Measurements from ENCODE around the gene AK5.
A peak's percentile ranks its signal among the peaks of the same experiment; 100 is the strongest.

AK5 gene

GRCh38 chr1:77275194-77275593, 6.6 kb upstream of the AK5 start:
- peaks cover 15% of the 10 kb centered on the region for H3K27me3 Mint-ChIP-seq (ENCODE audit: low read depth)
- peaks cover 8% of the 10 kb centered on the region for H3K4me1 Mint-ChIP-seq (ENCODE audit: low read depth)

DNA sequence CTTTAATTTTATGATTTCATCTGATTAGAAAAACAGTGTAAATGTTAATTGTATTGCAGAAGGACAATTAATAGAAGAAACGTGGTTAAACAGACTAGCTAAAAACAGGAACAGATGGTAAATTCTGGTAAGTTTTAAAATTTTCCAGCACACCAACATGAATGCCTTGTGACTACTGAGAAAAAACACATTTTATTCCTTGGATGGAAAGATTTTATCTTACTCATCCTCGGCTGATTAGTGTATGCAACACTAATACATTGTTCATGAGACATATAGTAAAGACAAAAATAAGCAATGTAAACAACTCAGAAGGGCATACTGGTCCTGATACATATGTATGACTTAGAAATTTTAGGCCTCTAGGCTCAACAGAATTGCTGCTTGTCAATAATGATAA, 4.9 kb upstream of the AK5 start:
- peaks cover 17% of the 10 kb centered on the region for H3K4me1 Mint-ChIP-seq (ENCODE audit: low read depth)
- H3K27me3 Mint-ChIP-seq (ENCODE audit: low read depth) = peaks cover 28% of the 10 kb centered on the region
- no peak overlapping the region for H3K27ac Mint-ChIP-seq
- H3K36me3 Mint-ChIP-seq (ENCODE audit: low read depth) = peaks cover 1% of the 10 kb centered on the region
- H3K4me3 Mint-ChIP-seq = no peak overlapping the region
- no peaks in the 10 kb centered on the region for H3K9me3 Mint-ChIP-seq
- no peak for DNase-seq (ENCODE audit: low spot score)

More at GRCh38 chr1:77275194-77275593, 6.6 kb upstream of the AK5 start:
- Mint-ChIP-seq H3K4me3 (no peak overlapping the region), H3K36me3 (ENCODE audit: low read depth) (peaks cover 1% of the 10 kb centered on the region), H3K27ac (no peak overlapping the region), H3K9me3 (no peaks in the 10 kb centered on the region)
- no peak for DNase-seq (ENCODE audit: low spot score)

GRCh38 chr1:77279929-77280328, 1.9 kb upstream of the AK5 start:
- Mint-ChIP-seq H3K36me3 (ENCODE audit: low read depth) (peaks cover 1% of the 10 kb centered on the region), H3K27ac (no peak overlapping the region), H3K27me3 (ENCODE audit: low read depth) (peaks cover 44% of the 10 kb centered on the region), H3K9me3 (no peaks in the 10 kb centered on the region), H3K4me1 (ENCODE audit: low read depth) (peaks cover 22% of the 10 kb centered on the region), H3K4me3 (peak overlapping the region; percentile 25)
- no peak for DNase-seq (ENCODE audit: low spot score)

- Mint-ChIP-seq H3K36me3 (ENCODE audit: low read depth) (peaks cover 1% of the 10 kb centered on the region), H3K9me3 (no peaks in the 10 kb centered on the region), H3K4me1 (ENCODE audit: low read depth) (peaks cover 22% of the 10 kb centered on the region), H3K27me3 (ENCODE audit: low read depth) (peaks cover 50% of the 10 kb centered on the region), H3K4me3 (peak overlapping the region; percentile 55), H3K27ac (no peak overlapping the region)
- no peak for DNase-seq (ENCODE audit: low spot score)
These were observed 857 bp upstream of the AK5 start for GRCh38 chr1:77280962-77281361.

GRCh38 chr1:77282187-77282865, 507 bp downstream of the AK5 start:
- H3K36me3 Mint-ChIP-seq (ENCODE audit: low read depth) = no peaks in the 10 kb centered on the region
- H3K9me3 Mint-ChIP-seq = no peaks in the 10 kb centered on the region
- H3K4me3 Mint-ChIP-seq = peak overlapping the region; percentile 59
- no peak for DNase-seq (ENCODE audit: low spot score)
- peaks cover 53% of the 10 kb centered on the region for H3K27me3 Mint-ChIP-seq (ENCODE audit: low read depth)
- H3K27ac Mint-ChIP-seq = no peak overlapping the region
- peaks cover 22% of the 10 kb centered on the region for H3K4me1 Mint-ChIP-seq (ENCODE audit: low read depth)

DNA sequence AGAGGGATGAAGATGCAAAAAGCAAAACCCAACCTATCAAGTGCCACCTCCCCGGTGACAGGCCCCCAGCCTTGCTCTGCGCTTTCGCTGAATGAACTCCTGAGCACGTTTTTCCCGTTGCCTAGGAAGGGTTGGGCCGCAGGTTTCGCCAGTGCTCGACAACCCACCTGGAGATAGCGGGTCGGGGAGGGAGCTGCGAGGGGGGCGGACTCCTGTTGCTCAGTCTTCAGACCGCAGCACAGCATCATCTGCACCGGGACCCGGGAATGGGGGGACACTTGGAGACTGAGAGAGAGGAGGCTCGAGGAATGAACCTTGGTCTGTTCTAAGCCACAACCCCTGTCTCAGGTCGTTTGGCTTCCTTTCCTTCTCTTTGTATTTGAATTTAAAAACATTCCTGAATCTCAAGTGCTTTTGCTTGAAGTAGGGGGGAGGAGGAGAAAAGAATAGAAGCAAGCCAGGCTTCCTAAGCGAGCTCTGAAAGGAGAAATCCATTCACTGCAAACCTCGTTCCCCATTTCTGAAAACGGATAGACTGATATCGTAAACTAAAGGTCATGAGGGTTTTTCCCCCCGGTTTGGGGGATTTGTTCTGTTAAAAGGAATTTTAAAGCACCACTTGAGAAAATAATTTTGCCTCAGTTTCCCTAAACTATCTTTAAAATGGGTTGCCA, 1.2 kb downstream of the AK5 start:
- no peak for DNase-seq (ENCODE audit: low spot score)
- peaks cover 53% of the 10 kb centered on the region for H3K27me3 Mint-ChIP-seq (ENCODE audit: low read depth)
- H3K4me3 Mint-ChIP-seq = peak overlapping the region; percentile 59
- no peak overlapping the region for H3K27ac Mint-ChIP-seq
- peaks cover 22% of the 10 kb centered on the region for H3K4me1 Mint-ChIP-seq (ENCODE audit: low read depth)
- H3K9me3 Mint-ChIP-seq = no peaks in the 10 kb centered on the region
- no peaks in the 10 kb centered on the region for H3K36me3 Mint-ChIP-seq (ENCODE audit: low read depth)

DNA sequence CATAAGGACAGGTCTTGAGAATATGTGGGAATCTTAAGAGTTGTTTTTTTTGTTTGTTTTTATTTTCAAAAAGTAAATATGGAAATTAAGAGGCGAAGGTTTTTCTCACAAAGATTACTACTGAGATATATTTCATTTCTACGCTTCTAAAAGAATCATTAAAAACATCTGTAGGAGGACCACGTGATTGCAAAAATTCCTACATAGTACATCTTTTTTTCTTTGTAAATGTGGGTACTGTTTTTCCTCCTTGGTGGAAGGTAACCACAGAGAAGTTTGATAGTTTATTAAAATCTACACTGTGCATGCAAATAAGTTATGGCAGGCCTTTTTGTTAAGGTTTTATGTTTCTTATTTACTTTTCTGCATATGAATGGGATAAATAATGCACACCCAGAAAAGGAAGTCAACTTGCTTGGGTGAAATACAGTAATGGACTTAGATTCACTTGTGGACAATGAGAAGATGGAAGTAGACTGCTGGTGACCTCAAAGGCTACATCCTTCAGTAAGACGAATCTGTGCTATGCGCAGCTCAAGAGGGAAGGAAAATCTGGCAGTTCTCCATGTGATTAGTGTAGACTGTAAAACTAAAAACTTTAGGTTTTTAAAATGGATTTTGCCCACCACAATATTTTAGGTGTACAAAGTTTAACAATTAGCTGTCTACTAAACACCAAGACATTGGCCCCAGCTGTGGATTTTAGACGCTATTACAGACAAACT, 2.0 kb downstream of the AK5 start:
- H3K4me3 Mint-ChIP-seq = no peak overlapping the region
- H3K36me3 Mint-ChIP-seq (ENCODE audit: low read depth) = no peaks in the 10 kb centered on the region
- peaks cover 53% of the 10 kb centered on the region for H3K27me3 Mint-ChIP-seq (ENCODE audit: low read depth)
- no peak for DNase-seq (ENCODE audit: low spot score)
- no peak overlapping the region for H3K27ac Mint-ChIP-seq
- H3K4me1 Mint-ChIP-seq (ENCODE audit: low read depth) = peaks cover 22% of the 10 kb centered on the region
- H3K9me3 Mint-ChIP-seq = no peaks in the 10 kb centered on the region

- Mint-ChIP-seq H3K4me3 (no peak overlapping the region), H3K27me3 (ENCODE audit: low read depth) (peaks cover 32% of the 10 kb centered on the region)
These were observed 5.7 kb downstream of the AK5 start for GRCh38 chr1:77287535-77287934.

DNA sequence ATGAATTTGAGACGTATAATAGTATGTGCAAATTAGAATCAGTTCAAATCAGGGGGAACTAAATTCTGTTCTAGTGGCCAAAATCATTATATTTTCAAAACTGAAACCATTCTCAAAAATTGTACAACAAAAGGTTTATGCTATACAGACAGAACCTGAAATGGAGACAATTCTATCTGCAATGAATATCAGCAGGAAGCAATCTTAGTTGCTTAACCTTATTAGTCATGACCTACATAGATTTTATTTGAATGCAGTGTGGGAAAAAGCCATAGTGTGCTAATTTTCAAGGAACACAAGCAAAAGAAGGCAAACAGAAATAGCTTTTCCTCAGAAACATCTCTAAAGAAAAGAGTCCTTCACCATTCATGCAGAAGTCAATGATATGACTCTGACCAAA, 6.5 kb downstream of the AK5 start:
- DNase-seq (ENCODE audit: low spot score) = no peak
- peaks cover 1% of the 10 kb centered on the region for H3K4me1 Mint-ChIP-seq (ENCODE audit: low read depth)
- H3K36me3 Mint-ChIP-seq (ENCODE audit: low read depth) = no peaks in the 10 kb centered on the region

More at GRCh38 chr1:77287535-77287934, 5.7 kb downstream of the AK5 start:
- Mint-ChIP-seq H3K4me1 (ENCODE audit: low read depth) (peaks cover 5% of the 10 kb centered on the region), H3K36me3 (ENCODE audit: low read depth) (no peaks in the 10 kb centered on the region), H3K27ac (no peak overlapping the region), H3K9me3 (no peaks in the 10 kb centered on the region)
- DNase-seq (ENCODE audit: low spot score) = no peak

GRCh38 chr1:77290576-77290975, 8.8 kb downstream of the AK5 start:
- Mint-ChIP-seq H3K36me3 (ENCODE audit: low read depth) (no peaks in the 10 kb centered on the region), H3K4me3 (no peak overlapping the region), H3K9me3 (no peaks in the 10 kb centered on the region), H3K27me3 (ENCODE audit: low read depth) (peaks cover 5% of the 10 kb centered on the region), H3K27ac (no peak overlapping the region), H3K4me1 (ENCODE audit: low read depth) (no peaks in the 10 kb centered on the region)
- no peak for DNase-seq (ENCODE audit: low spot score)

More for the DNA sequence above, 6.5 kb downstream of the AK5 start:
- Mint-ChIP-seq H3K27ac (no peak overlapping the region), H3K27me3 (ENCODE audit: low read depth) (peaks cover 25% of the 10 kb centered on the region), H3K4me3 (no peak overlapping the region), H3K9me3 (no peaks in the 10 kb centered on the region)

GRCh38 chr1:77292551-77292950, 10.7 kb downstream of the AK5 start:
- H3K27ac Mint-ChIP-seq = no peak overlapping the region
- no peaks in the 10 kb centered on the region for H3K36me3 Mint-ChIP-seq (ENCODE audit: low read depth)
- no peaks in the 10 kb centered on the region for H3K27me3 Mint-ChIP-seq (ENCODE audit: low read depth)
- H3K9me3 Mint-ChIP-seq = no peaks in the 10 kb centered on the region
- no peak overlapping the region for H3K4me3 Mint-ChIP-seq
- no peaks in the 10 kb centered on the region for H3K4me1 Mint-ChIP-seq (ENCODE audit: low read depth)
- DNase-seq (ENCODE audit: low spot score) = no peak

DNA sequence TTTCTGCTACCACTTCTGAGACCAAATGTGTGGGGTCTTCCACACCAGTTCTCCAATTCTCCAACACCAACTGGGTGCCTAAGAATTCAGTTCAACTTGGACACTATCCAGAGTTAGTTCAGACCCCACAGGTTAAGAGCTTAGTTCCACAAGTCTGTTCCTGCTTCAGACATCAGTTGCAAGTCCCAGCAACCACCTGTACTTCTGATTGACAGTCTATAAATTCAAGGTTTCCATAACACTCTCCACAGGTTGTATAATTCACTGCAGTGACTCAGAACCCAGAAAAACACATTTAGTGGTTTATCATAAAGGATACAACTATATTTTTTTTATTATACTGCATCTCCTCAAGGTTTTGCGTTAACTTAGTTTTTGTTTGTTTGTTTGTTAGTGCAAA, 18.7 kb downstream of the AK5 start:
- H3K9me3 Mint-ChIP-seq = peaks cover under 1% of the 10 kb centered on the region
- no peaks in the 10 kb centered on the region for H3K27me3 Mint-ChIP-seq (ENCODE audit: low read depth)
- H3K36me3 Mint-ChIP-seq (ENCODE audit: low read depth) = no peaks in the 10 kb centered on the region
- H3K4me1 Mint-ChIP-seq (ENCODE audit: low read depth) = peaks cover 4% of the 10 kb centered on the region
- no peak overlapping the region for H3K27ac Mint-ChIP-seq
- H3K4me3 Mint-ChIP-seq = no peak overlapping the region
- DNase-seq (ENCODE audit: low spot score) = no peak

DNA sequence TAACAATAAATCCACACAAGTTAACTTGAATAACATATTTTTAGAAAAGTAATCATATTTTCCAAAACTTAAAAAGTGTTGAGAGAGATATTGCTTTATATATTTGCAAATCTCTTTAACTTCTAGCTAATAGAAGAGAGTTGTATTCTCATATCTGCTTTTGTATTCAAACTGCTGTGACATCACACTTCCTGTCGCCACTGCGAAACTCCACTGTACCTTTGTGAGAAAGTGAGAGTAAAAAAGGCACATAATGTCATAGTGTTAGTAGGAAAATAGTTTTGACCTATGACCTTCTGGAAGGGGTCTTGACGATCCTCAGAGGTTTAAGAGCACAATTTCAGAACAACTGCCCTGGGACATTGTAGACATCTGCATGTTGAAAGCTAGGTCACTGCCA, 21.6 kb downstream of the AK5 start:
- Mint-ChIP-seq H3K27ac (no peak overlapping the region), H3K4me1 (ENCODE audit: low read depth) (peaks cover 4% of the 10 kb centered on the region), H3K9me3 (peaks cover 8% of the 10 kb centered on the region), H3K27me3 (ENCODE audit: low read depth) (no peaks in the 10 kb centered on the region), H3K4me3 (no peak overlapping the region), H3K36me3 (ENCODE audit: low read depth) (no peaks in the 10 kb centered on the region)
- DNase-seq (ENCODE audit: low spot score) = no peak

DNA sequence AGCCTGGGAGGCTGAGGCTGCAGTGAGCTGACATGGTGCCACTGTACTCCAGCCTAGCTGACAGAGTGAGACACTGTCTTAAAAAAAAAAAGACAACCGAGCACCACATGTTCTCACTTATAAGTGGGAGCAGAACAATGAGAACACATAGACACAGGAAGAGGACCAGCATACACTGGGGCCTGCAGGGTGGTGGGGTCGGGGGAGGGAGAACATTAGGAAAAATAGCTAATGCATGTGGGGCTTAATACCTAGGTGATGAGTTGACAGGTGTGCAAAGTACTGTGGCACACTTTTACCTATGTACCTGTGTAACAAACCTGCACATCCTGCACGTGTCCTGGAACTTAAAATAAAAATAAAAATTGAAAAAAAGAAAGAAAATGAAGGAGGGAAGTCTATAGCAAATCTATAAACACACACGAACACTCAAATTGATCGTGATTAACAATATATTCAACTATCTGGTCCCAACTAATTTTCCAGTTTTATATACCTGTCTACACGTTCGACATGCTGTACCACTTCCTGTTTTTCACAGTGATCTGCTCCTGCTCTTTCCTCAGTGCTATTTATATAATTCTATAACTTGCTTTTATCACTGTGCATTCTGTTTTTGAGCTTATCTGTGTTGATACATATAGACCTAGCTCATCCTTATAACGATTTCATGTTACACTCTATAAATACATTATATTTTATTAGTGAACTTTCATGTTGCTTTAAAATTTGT, 27.2 kb downstream of the AK5 start:
- Mint-ChIP-seq H3K36me3 (ENCODE audit: low read depth) (no peaks in the 10 kb centered on the region), H3K4me3 (no peak overlapping the region), H3K27me3 (ENCODE audit: low read depth) (no peaks in the 10 kb centered on the region), H3K4me1 (ENCODE audit: low read depth) (peaks cover 14% of the 10 kb centered on the region), H3K27ac (peak overlapping the region; percentile 37), H3K9me3 (peaks cover 8% of the 10 kb centered on the region)
- no peak for DNase-seq (ENCODE audit: low spot score)
